ENCODE data around the gene CEACAM1.

The CEACAM1 gene

GRCh38 chr19:42531313-42531712 is 3.0 kb upstream of the CEACAM1 start:
- no peak for TF ChIP-seq ZFP30 (CRISPR knock-in tag; IDR thresholded peaks at IDR 0.05)
- no peak for TF ChIP-seq TCF4 (CRISPR knock-in tag; IDR thresholded peaks at IDR 0.05; ENCODE audit: borderline replicate concordance)
- no peak for TF ChIP-seq SNAI2 (CRISPR knock-in tag; IDR thresholded peaks at IDR 0.05)
- TF ChIP-seq OSR1 (CRISPR knock-in tag; IDR thresholded peaks at IDR 0.05) = no peak
- TF ChIP-seq ZC3H10 (CRISPR knock-in tag; IDR thresholded peaks at IDR 0.05) = no peak
- TF ChIP-seq ZNF8 (CRISPR knock-in tag; IDR thresholded peaks at IDR 0.05) = no peak
- ATAC-seq = no peak

- no peak for TF ChIP-seq ZNF70 (CRISPR knock-in tag; IDR thresholded peaks at IDR 0.05)
- TF ChIP-seq ZC3H10 (CRISPR knock-in tag; IDR thresholded peaks at IDR 0.05) = no peak
- TF ChIP-seq, protein P1, sequence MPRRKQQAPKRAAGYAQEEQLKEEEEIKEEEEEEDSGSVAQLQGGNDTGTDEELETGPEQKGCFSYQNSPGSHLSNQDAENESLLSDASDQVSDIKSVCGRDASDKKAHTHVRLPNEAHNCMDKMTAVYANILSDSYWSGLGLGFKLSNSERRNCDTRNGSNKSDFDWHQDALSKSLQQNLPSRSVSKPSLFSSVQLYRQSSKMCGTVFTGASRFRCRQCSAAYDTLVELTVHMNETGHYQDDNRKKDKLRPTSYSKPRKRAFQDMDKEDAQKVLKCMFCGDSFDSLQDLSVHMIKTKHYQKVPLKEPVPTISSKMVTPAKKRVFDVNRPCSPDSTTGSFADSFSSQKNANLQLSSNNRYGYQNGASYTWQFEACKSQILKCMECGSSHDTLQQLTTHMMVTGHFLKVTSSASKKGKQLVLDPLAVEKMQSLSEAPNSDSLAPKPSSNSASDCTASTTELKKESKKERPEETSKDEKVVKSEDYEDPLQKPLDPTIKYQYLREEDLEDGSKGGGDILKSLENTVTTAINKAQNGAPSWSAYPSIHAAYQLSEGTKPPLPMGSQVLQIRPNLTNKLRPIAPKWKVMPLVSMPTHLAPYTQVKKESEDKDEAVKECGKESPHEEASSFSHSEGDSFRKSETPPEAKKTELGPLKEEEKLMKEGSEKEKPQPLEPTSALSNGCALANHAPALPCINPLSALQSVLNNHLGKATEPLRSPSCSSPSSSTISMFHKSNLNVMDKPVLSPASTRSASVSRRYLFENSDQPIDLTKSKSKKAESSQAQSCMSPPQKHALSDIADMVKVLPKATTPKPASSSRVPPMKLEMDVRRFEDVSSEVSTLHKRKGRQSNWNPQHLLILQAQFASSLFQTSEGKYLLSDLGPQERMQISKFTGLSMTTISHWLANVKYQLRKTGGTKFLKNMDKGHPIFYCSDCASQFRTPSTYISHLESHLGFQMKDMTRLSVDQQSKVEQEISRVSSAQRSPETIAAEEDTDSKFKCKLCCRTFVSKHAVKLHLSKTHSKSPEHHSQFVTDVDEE (CRISPR knock-in tag; IDR thresholded peaks at IDR 0.05) = no peak
- no peak for TF ChIP-seq ISL1 (CRISPR knock-in tag; IDR thresholded peaks at IDR 0.05)
- no peak for TF ChIP-seq BACH2 (CRISPR knock-in tag; IDR thresholded peaks at IDR 0.05; ENCODE audit: borderline replicate concordance)
- TF ChIP-seq POU6F1 (CRISPR knock-in tag; IDR thresholded peaks at IDR 0.05; ENCODE audit: borderline replicate concordance, low read depth) = no peak
- TF ChIP-seq CSDC2 (CRISPR knock-in tag; IDR thresholded peaks at IDR 0.05) = no peak
- TF ChIP-seq ARNTL (CRISPR knock-in tag; IDR thresholded peaks at IDR 0.05; ENCODE audit: borderline replicate concordance, low read depth) = no peak
- TF ChIP-seq ESRRG (CRISPR knock-in tag; IDR thresholded peaks at IDR 0.05) = no peak
- TF ChIP-seq ZNF565 (CRISPR knock-in tag; conservative IDR thresholded peaks at IDR 0.05; ENCODE audit: low read depth) = no peak
- no peak for TF ChIP-seq TOX (CRISPR knock-in tag; IDR thresholded peaks at IDR 0.05; ENCODE audit: borderline replicate concordance)
- no peak for TF ChIP-seq GLIS3 (CRISPR knock-in tag; IDR thresholded peaks at IDR 0.05)
- no peak for TF ChIP-seq ZFP3 (CRISPR knock-in tag; IDR thresholded peaks at IDR 0.05)
- no peak for TF ChIP-seq RARB (CRISPR knock-in tag; IDR thresholded peaks at IDR 0.05)
- TF ChIP-seq, protein P2, sequence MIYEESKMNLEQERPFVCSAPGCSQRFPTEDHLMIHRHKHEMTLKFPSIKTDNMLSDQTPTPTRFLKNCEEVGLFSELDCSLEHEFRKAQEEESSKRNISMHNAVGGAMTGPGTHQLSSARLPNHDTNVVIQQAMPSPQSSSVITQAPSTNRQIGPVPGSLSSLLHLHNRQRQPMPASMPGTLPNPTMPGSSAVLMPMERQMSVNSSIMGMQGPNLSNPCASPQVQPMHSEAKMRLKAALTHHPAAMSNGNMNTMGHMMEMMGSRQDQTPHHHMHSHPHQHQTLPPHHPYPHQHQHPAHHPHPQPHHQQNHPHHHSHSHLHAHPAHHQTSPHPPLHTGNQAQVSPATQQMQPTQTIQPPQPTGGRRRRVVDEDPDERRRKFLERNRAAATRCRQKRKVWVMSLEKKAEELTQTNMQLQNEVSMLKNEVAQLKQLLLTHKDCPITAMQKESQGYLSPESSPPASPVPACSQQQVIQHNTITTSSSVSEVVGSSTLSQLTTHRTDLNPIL (CRISPR knock-in tag; IDR thresholded peaks at IDR 0.05; ENCODE audit: low read depth) = no peak
- TF ChIP-seq ZNF8 (CRISPR knock-in tag; IDR thresholded peaks at IDR 0.05) = no peak
- TF ChIP-seq, protein P3, sequence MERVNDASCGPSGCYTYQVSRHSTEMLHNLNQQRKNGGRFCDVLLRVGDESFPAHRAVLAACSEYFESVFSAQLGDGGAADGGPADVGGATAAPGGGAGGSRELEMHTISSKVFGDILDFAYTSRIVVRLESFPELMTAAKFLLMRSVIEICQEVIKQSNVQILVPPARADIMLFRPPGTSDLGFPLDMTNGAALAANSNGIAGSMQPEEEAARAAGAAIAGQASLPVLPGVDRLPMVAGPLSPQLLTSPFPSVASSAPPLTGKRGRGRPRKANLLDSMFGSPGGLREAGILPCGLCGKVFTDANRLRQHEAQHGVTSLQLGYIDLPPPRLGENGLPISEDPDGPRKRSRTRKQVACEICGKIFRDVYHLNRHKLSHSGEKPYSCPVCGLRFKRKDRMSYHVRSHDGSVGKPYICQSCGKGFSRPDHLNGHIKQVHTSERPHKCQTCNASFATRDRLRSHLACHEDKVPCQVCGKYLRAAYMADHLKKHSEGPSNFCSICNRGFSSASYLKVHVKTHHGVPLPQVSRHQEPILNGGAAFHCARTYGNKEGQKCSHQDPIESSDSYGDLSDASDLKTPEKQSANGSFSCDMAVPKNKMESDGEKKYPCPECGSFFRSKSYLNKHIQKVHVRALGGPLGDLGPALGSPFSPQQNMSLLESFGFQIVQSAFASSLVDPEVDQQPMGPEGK (CRISPR knock-in tag; IDR thresholded peaks at IDR 0.05; ENCODE audit: borderline replicate concordance) = no peak
- no peak for TF ChIP-seq PPARA (CRISPR knock-in tag; IDR thresholded peaks at IDR 0.05; ENCODE audit: borderline replicate concordance)
- TF ChIP-seq SNAI2 (CRISPR knock-in tag; IDR thresholded peaks at IDR 0.05) = no peak
- TF ChIP-seq TCF4 (CRISPR knock-in tag; IDR thresholded peaks at IDR 0.05; ENCODE audit: borderline replicate concordance) = no peak
- ATAC-seq = peak; percentile 93
Measured at GRCh38 chr19:42529248-42529764, 1.0 kb upstream of the CEACAM1 start.

GRCh38 chr19:42524943-42525342 is 3.3 kb downstream of the CEACAM1 start:
- ATAC-seq = no peak
- no peak for TF ChIP-seq ZC3H10 (CRISPR knock-in tag; IDR thresholded peaks at IDR 0.05)
- TF ChIP-seq OSR1 (CRISPR knock-in tag; IDR thresholded peaks at IDR 0.05) = no peak
- TF ChIP-seq ZNF8 (CRISPR knock-in tag; IDR thresholded peaks at IDR 0.05) = no peak
- TF ChIP-seq TCF4 (CRISPR knock-in tag; IDR thresholded peaks at IDR 0.05; ENCODE audit: borderline replicate concordance) = no peak
- TF ChIP-seq, protein P2 (CRISPR knock-in tag; IDR thresholded peaks at IDR 0.05; ENCODE audit: low read depth) = no peak
- TF ChIP-seq, protein P3 (CRISPR knock-in tag; IDR thresholded peaks at IDR 0.05; ENCODE audit: borderline replicate concordance) = no peak
- no peak for TF ChIP-seq PPARA (CRISPR knock-in tag; IDR thresholded peaks at IDR 0.05; ENCODE audit: borderline replicate concordance)
- no peak for TF ChIP-seq TOX (CRISPR knock-in tag; IDR thresholded peaks at IDR 0.05; ENCODE audit: borderline replicate concordance)
- no peak for TF ChIP-seq BACH2 (CRISPR knock-in tag; IDR thresholded peaks at IDR 0.05; ENCODE audit: borderline replicate concordance)
- TF ChIP-seq ARNTL (CRISPR knock-in tag; IDR thresholded peaks at IDR 0.05; ENCODE audit: borderline replicate concordance, low read depth) = no peak
- TF ChIP-seq POU6F1 (CRISPR knock-in tag; IDR thresholded peaks at IDR 0.05; ENCODE audit: borderline replicate concordance, low read depth) = no peak
- TF ChIP-seq ZFP30 (CRISPR knock-in tag; IDR thresholded peaks at IDR 0.05) = no peak
- TF ChIP-seq ESRRG (CRISPR knock-in tag; IDR thresholded peaks at IDR 0.05) = no peak
- no peak for TF ChIP-seq ISL1 (CRISPR knock-in tag; IDR thresholded peaks at IDR 0.05)
- TF ChIP-seq GLIS3 (CRISPR knock-in tag; IDR thresholded peaks at IDR 0.05) = no peak
